RKO (cell line): ENCODE results near the gene BTBD1.
"Not testable (repeated sequence)": the region's sequence is repeated elsewhere in the genome, so short reads cannot be mapped to it uniquely, and the experiment has no call there.

Experiments used
- DNase-seq: peaks from one replicate; pipeline ENCODE4 v3.0.0-alpha.2; 2016; ENCODE audit warnings: low spot score

Gene BTBD1

GRCh38 chr15:83092309-83092976 lies 25.4 kb upstream of the BTBD1 start:
- DNase-seq = peak; percentile 33

- not testable (repeated sequence) for DNase-seq
These were observed 24.9 kb upstream of the BTBD1 start for GRCh38 chr15:83091965-83092308.

GRCh38 chr15:83090465-83090864 lies 23.4 kb upstream of the BTBD1 start:
- DNase-seq = no peak

GRCh38 chr15:83088876-83089275 lies 21.8 kb upstream of the BTBD1 start:
- no peak for DNase-seq

GRCh38 chr15:83087576-83087975 lies 20.5 kb upstream of the BTBD1 start:
- no peak for DNase-seq

GRCh38 chr15:83085864-83086552 lies 19.0 kb upstream of the BTBD1 start:
- not testable (repeated sequence) for DNase-seq

GRCh38 chr15:83085461-83085860 lies 18.4 kb upstream of the BTBD1 start:
- not testable (repeated sequence) for DNase-seq

GRCh38 chr15:83082730-83083386 lies 15.8 kb upstream of the BTBD1 start:
- DNase-seq = no peak

GRCh38 chr15:83081256-83082014 lies 14.4 kb upstream of the BTBD1 start:
- DNase-seq = no peak

GRCh38 chr15:83078712-83079111 lies 11.7 kb upstream of the BTBD1 start:
- no peak for DNase-seq

- DNase-seq = no peak
These were observed 10.6 kb upstream of the BTBD1 start for GRCh38 chr15:83077491-83078230.

- peak; percentile 42 for DNase-seq
These were observed 2.2 kb upstream of the BTBD1 start for GRCh38 chr15:83069211-83069642.

- DNase-seq = no peak
These were observed 1.0 kb upstream of the BTBD1 start for GRCh38 chr15:83068054-83068453.

- no peak for DNase-seq
These were observed 548 bp upstream of the BTBD1 start for GRCh38 chr15:83067638-83067962.

GRCh38 chr15:83066034-83066733 lies 868 bp downstream of the BTBD1 start:
- DNase-seq = peak; percentile 37

GRCh38 chr15:83065431-83065830 lies 1.6 kb downstream of the BTBD1 start:
- DNase-seq = no peak

- DNase-seq = peak; percentile 89
These were observed 2.2 kb downstream of the BTBD1 start for GRCh38 chr15:83064859-83065258.

- DNase-seq = no peak
These were observed 3.5 kb downstream of the BTBD1 start for GRCh38 chr15:83063551-83063950.

- DNase-seq = no peak
These were observed 4.3 kb downstream of the BTBD1 start for GRCh38 chr15:83062768-83063180.

GRCh38 chr15:83061680-83062079 lies 5.4 kb downstream of the BTBD1 start:
- no peak for DNase-seq

GRCh38 chr15:83057696-83058376 lies 9.2 kb downstream of the BTBD1 start:
- no peak for DNase-seq
